ENCODE data around the gene SSUH2. TPM values are rescaled to one million over a fixed set of nuclear protein-coding genes. Genes with fewer than 3 reads are reported as not detected.

SSUH2 gene
- total and polyA plus RNA-seq, 9 of the 15 experiments (the other 6 are each of a cell fraction or from before 2014, with no cell fraction given), result 0.04 to 0.17 (median 0.04) TPM; not detected in 6

GRCh38 chr3:8604006-8604405 lies 40.6 kb downstream of the SSUH2 start:
- H3K9ac ChIP-seq (ENCODE audit: insufficient read depth in 1 of 2, low read depth in 2 of 2, low read length in 2 of 2), result no peak overlapping the region
- TF ChIP-seq SMARCC2 (IDR thresholded peaks at IDR 0.05; ENCODE audit: low read depth), result no peak
- no peak for TF ChIP-seq ARID4B (CRISPR knock-in tag; IDR thresholded peaks at IDR 0.05)
- TF ChIP-seq ZNF324 (CRISPR knock-in tag; IDR thresholded peaks at IDR 0.05), result no peak
- TF ChIP-seq ZFP36 (IDR thresholded peaks at IDR 0.05; ENCODE audit: low read depth, low read length, partially characterized antibody), result no peak
- TF ChIP-seq JUN (IDR thresholded peaks at IDR 0.05; ENCODE audit: borderline replicate concordance, low read depth, low read length), result no peak
- no peak for TF ChIP-seq JUN (CRISPR knock-in tag; IDR thresholded peaks at IDR 0.05; ENCODE audit: borderline replicate concordance)
- TF ChIP-seq, protein P1, sequence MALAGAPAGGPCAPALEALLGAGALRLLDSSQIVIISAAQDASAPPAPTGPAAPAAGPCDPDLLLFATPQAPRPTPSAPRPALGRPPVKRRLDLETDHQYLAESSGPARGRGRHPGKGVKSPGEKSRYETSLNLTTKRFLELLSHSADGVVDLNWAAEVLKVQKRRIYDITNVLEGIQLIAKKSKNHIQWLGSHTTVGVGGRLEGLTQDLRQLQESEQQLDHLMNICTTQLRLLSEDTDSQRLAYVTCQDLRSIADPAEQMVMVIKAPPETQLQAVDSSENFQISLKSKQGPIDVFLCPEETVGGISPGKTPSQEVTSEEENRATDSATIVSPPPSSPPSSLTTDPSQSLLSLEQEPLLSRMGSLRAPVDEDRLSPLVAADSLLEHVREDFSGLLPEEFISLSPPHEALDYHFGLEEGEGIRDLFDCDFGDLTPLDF (CRISPR knock-in tag; IDR thresholded peaks at IDR 0.05), result no peak
- no peak for TF ChIP-seq ASH1L (IDR thresholded peaks at IDR 0.05; ENCODE audit: borderline replicate concordance, low read depth, partially characterized antibody)
- no peak for TF ChIP-seq HIVEP1 (CRISPR knock-in tag; IDR thresholded peaks at IDR 0.05)
- no peak for TF ChIP-seq PHB2 (IDR thresholded peaks at IDR 0.05; ENCODE audit: low read depth)
- no peak for TF ChIP-seq COPS2 (conservative IDR thresholded peaks at IDR 0.05)
- no peak for TF ChIP-seq MCM5 (IDR thresholded peaks at IDR 0.05; ENCODE audit: low read depth)
- TF ChIP-seq SRF (CRISPR knock-in tag; IDR thresholded peaks at IDR 0.05), result no peak
- no peak for TF ChIP-seq ARHGAP35 (IDR thresholded peaks at IDR 0.05; ENCODE audit: partially characterized antibody)
- no peak for TF ChIP-seq MTF1 (CRISPR knock-in tag; IDR thresholded peaks at IDR 0.05; ENCODE audit: borderline replicate concordance)
- peaks cover under 1 to 24% of the 10 kb centered on the region in 2 experiments; a peak in 4 of 5 replicates for H3K27me3 ChIP-seq (ENCODE audit: control insufficient read depth in 2 of 2, insufficient read depth in 2 of 2, low read length in 2 of 2)
- DNase-seq (ENCODE audit: extremely low read depth in 1 of 4, low spot score in 3 of 4), result no peak
- no peak for ATAC-seq
- no peaks in the 10 kb centered on the region for H3K36me3 ChIP-seq (ENCODE audit: control insufficient read depth, insufficient read depth, low read length)
- no peak overlapping the region for H3K4me2 ChIP-seq (ENCODE audit: insufficient read depth, low read length)
- POLR2A ChIA-PET, result interaction anchor here (0.6 kb wide), 2 partner anchors 72 to 156 kb away, joined by 3 read pairs; no protein-coding TSS in a partner anchor
- no peak overlapping the region for H2AFZ ChIP-seq (ENCODE audit: low read depth, low read length)
- H3K9me3 ChIP-seq (replicated peaks; ENCODE audit: control insufficient read depth, insufficient read depth, low read depth, low read length), result no peaks in the 10 kb centered on the region
- BruUV-seq (replicated peaks), result no TSS peak
- H3K4me3 ChIP-seq, result no peak overlapping the region
- intact Hi-C loops (cut with micrococcal nuclease) (no loop called here), in situ Hi-C loops (cut with MboI) (no loop called here)
- CTCF ChIA-PET (ENCODE audit: low intra/inter-chr PET ratio), result no interaction called here
- H3K27ac ChIP-seq (ENCODE audit: extremely low read depth, low read depth, low read length), result no peak overlapping the region
- H3K9me1 ChIP-seq (ENCODE audit: control insufficient read depth, insufficient read depth, low read length), result no peaks in the 10 kb centered on the region
- H4K20me1 ChIP-seq (replicated peaks; ENCODE audit: control insufficient read depth, insufficient read depth, low read length), result no peaks in the 10 kb centered on the region
- no peaks in the 10 kb centered on the region for H3K4me1 ChIP-seq (replicated peaks in 1 of 2; ENCODE audit: control insufficient read depth in 2 of 2, insufficient read depth in 2 of 2, low read length in 2 of 2)
- H3K79me2 ChIP-seq (ENCODE audit: control insufficient read depth, insufficient read depth, low read length), result no peaks in the 10 kb centered on the region
- FAIRE-seq, result no peak
- WGBS (ENCODE audit: insufficient coverage, low coverage, missing lambda C conversion rate), result 2% methylated on average over 7 of the region's 7 CpGs

All from K562 (cell line).